GM12878 (cell line): Measurements from ENCODE around the gene PTX4. TPM values are rescaled to one million over a fixed set of nuclear protein-coding genes. Genes with fewer than 3 reads are reported as not detected.

Source experiments
- ATAC-seq: fragments of 200-7000 bp; cut with Tn5 transposase; 3 replicates; pipeline ENCODE4 v1.9.1; 2020; ENCODE audit warnings: mild to moderate bottlenecking, moderate library complexity
- BruUV-seq: library from RNA; stranded (reverse); fragments of 400-500 nt; replicated peaks from 2 replicates; lab custom pipeline; 2021; lab: Mats Ljungman, UMichigan
- CTCF ChIA-PET: fragments of 300-600 bp; sonication (Branson Sonifier 250); formaldehyde crosslinking; extraction: SDS; loops from one replicate; lab custom pipeline; 2021; ENCODE audit warnings: inconsistent platforms; lab: Yijun Ruan, JAX
- POLR2A ChIA-PET: fragments of 350-600 bp; formaldehyde crosslinking; extraction: SDS; loops from one replicate; lab custom pipeline; 2021; ENCODE audit warnings: inconsistent platforms; lab: Charles Lee
- RAD21 ChIA-PET: fragments of 300-600 bp; sonication (Branson Sonifier 250); formaldehyde crosslinking; loops from one replicate; lab custom pipeline; 2023; ENCODE audit warnings: antibody characterized with exemption; ENCODE audit not compliant: unreplicated experiment; lab: Charles Lee
- SMC1A ChIA-PET: fragments of 300-600 bp; sonication (Branson Sonifier 250); formaldehyde crosslinking; loops from one replicate; lab custom pipeline; 2023; ENCODE audit not compliant: unreplicated experiment, uncharacterized antibody; lab: Charles Lee
- DNase-seq: peaks from one replicate; pipeline ENCODE4 v3.0.0-alpha.2; 2011; ENCODE audit warnings: low read depth, low spot score
- FAIRE-seq: peaks from 3 replicates; lab custom pipeline; 2011; peaks lifted over from hg19 to GRCh38; lab: Jason Lieb, UNC
- H2AFZ ChIP-seq: 2 replicates; pipeline ENCODE4 v1.6.0; 2011; ENCODE audit warnings: low read depth, low read length, control low read depth; ENCODE audit not compliant: control insufficient read depth
- H3K27ac ChIP-seq: 2 replicates; pipeline ENCODE4 v1.5.1; 2011; ENCODE audit warnings: control low read depth; ENCODE audit not compliant: control insufficient read depth, insufficient read depth
- H3K27me3 ChIP-seq, 2 experiments: replicated peaks in 1 of 2; 2 replicates each; pipeline versions ENCODE4 v1.6.0 to v1.6.1; 2011; ENCODE audit warnings: low read length in 1 of 2; ENCODE audit not compliant: control insufficient read depth in 2 of 2, insufficient read depth in 2 of 2
- H3K36me3 ChIP-seq, 2 experiments: 2 replicates each; pipeline ENCODE4 v1.5.1; 2011; ENCODE audit warnings: low read length in 1 of 2; ENCODE audit not compliant: control insufficient read depth in 2 of 2, insufficient read depth in 2 of 2
- H3K4me1 ChIP-seq: 2 replicates; pipeline ENCODE4 v1.6.1; 2011; ENCODE audit warnings: mild to moderate bottlenecking, low read length, moderate library complexity, mixed read lengths; ENCODE audit not compliant: control insufficient read depth, insufficient read depth
- H3K4me2 ChIP-seq: 2 replicates; pipeline ENCODE4 v1.6.0; 2011; ENCODE audit warnings: control low read depth; ENCODE audit not compliant: control insufficient read depth, insufficient read depth
- H3K4me3 ChIP-seq: fragments of 200-600 bp; sonication (generic); 2 replicates; pipeline ENCODE4 v1.5.1; 2016
- H3K79me2 ChIP-seq: 2 replicates; pipeline ENCODE4 v1.6.0; 2011; ENCODE audit warnings: low read length; ENCODE audit not compliant: control insufficient read depth, insufficient read depth
- H3K9ac ChIP-seq: 2 replicates; pipeline ENCODE4 v1.8.0; 2011; ENCODE audit warnings: low read length, control low read depth, mixed read lengths; ENCODE audit not compliant: control insufficient read depth, insufficient read depth
- H3K9me3 ChIP-seq: replicated peaks from 3 replicates; pipeline ENCODE4 v1.5.1; 2011; ENCODE audit warnings: mild to moderate bottlenecking, low read length; ENCODE audit not compliant: control insufficient read depth, insufficient read depth
- H4K20me1 ChIP-seq: 2 replicates; pipeline ENCODE4 v1.6.0; 2011; ENCODE audit not compliant: control insufficient read depth, insufficient read depth
- BCL11A ChIP-seq: IDR thresholded peaks from 2 replicates; pipeline ENCODE4 v1.6.1; 2011; ENCODE audit warnings: low read depth, low read length
- CHD1 ChIP-seq: IDR thresholded peaks from 2 replicates; pipeline ENCODE4 v1.6.1; 2012; ENCODE audit warnings: low read depth, low read length, improper control_type of control experiment
- EZH2 ChIP-seq: IDR thresholded peaks from 2 replicates; pipeline ENCODE4 v1.6.1; 2012; ENCODE audit warnings: low read depth, mild to moderate bottlenecking, control low read depth, inconsistent platforms, low read length, borderline replicate concordance; ENCODE audit not compliant: control insufficient read depth
- HDAC6 ChIP-seq: fragments of 200-600 bp; sonication (generic); IDR thresholded peaks from one replicate; pipeline ENCODE4 v1.8.0; 2017; ENCODE audit warnings: antibody characterized with exemption; ENCODE audit not compliant: unreplicated experiment
- IRF3 ChIP-seq: fragments of 450-650 bp; IDR thresholded peaks from 2 replicates; pipeline ENCODE4 v1.6.1; 2014; ENCODE audit warnings: mild to moderate bottlenecking
- KDM1A ChIP-seq: fragments of 200-600 bp; sonication (generic); IDR thresholded peaks from 2 replicates; pipeline ENCODE4 v1.6.1; 2016; ENCODE audit warnings: borderline replicate concordance
- SMARCA5 ChIP-seq: fragments of 450-650 bp; IDR thresholded peaks from 2 replicates; pipeline ENCODE4 v1.6.1; 2017; ENCODE audit warnings: mild to moderate bottlenecking
- STAT1 ChIP-seq: fragments of 450-650 bp; conservative IDR thresholded peaks from 2 replicates; pipeline ENCODE4 v1.6.1; 2014; ENCODE audit warnings: antibody characterized with exemption, mild to moderate bottlenecking
- YY1 ChIP-seq: IDR thresholded peaks from 2 replicates; pipeline ENCODE4 v1.6.1; 2011; ENCODE audit warnings: low read depth, mild to moderate bottlenecking, low read length
- WGBS: methylation state at CpG from one replicate; pipeline ENCODE4 v1.1.6; 2016; ENCODE audit warnings: low lambda C conversion rate; ENCODE audit not compliant: insufficient replicate concordance, insufficient coverage; ENCODE audit errors: missing lambda C conversion rate; 5-methylcytosine and 5-hydroxymethylcytosine counted together
- in situ Hi-C: fragments of 300-500 bp; cut with MboI; formaldehyde crosslinking; loops from 9 replicates; pipeline ENCODE4 v1.14.3; 2018; ENCODE audit warnings: mixed read lengths
- intact Hi-C: fragments of 100-400 bp; cut with micrococcal nuclease; formaldehyde crosslinking; loops from one replicate; pipeline ENCODE4 v1.14.2; 2022; ENCODE audit not compliant: unreplicated experiment
- polyA plus RNA-seq, 11 experiments: library from polyadenylated mRNA; depleted of rRNA in 4 of 11; unstranded in 6 of 11; stranded (reverse) in 5 of 11; fragments of >200 nt; fragmentation: Nextera tagmentation in 4 of 11; fragmentation: Illumina TruSeq in 1 of 11; extraction: Ambion mirVana in 4 of 11; extraction: Trizol in 1 of 11; gene quantifications; 1 replicate in 1 of 11; 2 replicates in 10 of 11; pipeline versions ENCODE4 v1.2.1 to v1.2.3, GENCODE V29; 2011 to 2016; ENCODE audit warnings: inconsistent platforms in 2 of 11, missing spikeins in 2 of 11, low read depth in 1 of 11
- total RNA-seq, 4 experiments: library from RNA; depleted of rRNA in 3 of 4; stranded (reverse); fragments of >200 nt in 3 of 4; fragmentation: Illumina TruSeq in 1 of 4; extraction: Trizol in 1 of 4; gene quantifications; 2 replicates each; pipeline versions ENCODE4 v1.2.1 to v1.2.3, GENCODE V29; 2013 to 2021

Gene PTX4
- total and polyA plus RNA-seq, 10 of the 15 experiments (the other 5 are each of a cell fraction or from before 2014, with no cell fraction given): not detected

GRCh38 chr16:1459967-1460366 lies 28.8 kb downstream of the PTX4 start:
- no peak for FAIRE-seq
- peaks cover 10% of the 10 kb centered on the region for H3K4me1 ChIP-seq
- WGBS: 83% methylated on average over 9 of the region's 10 CpGs
- SMC1A ChIA-PET: no interaction called here
- no peak overlapping the region for H3K4me2 ChIP-seq
- in situ Hi-C loops (no loop called here), intact Hi-C loops (no loop called here)
- no peaks in the 10 kb centered on the region for H3K9me3 ChIP-seq
- POLR2A ChIA-PET: interaction anchor here (1.1 to 1.6 kb wide), 2 partner anchors 10 to 12 kb away, joined by 4 to 5 read pairs; no protein-coding TSS in a partner anchor
- ATAC-seq: no peak
- no peaks in the 10 kb centered on the region for H4K20me1 ChIP-seq
- no peaks in the 10 kb centered on the region for H3K79me2 ChIP-seq
- no peak for DNase-seq
- H3K9ac ChIP-seq: no peak overlapping the region
- H3K27ac ChIP-seq: no peak overlapping the region
- H2AFZ ChIP-seq: no peak overlapping the region
- no peaks in the 10 kb centered on the region for H3K27me3 ChIP-seq
- RAD21 ChIA-PET: interaction anchor here (1.5 kb wide), 1 partner anchor 96 kb away, joined by 3 read pairs; no protein-coding TSS in a partner anchor
- H3K4me3 ChIP-seq: no peak overlapping the region
- CTCF ChIA-PET: interaction anchor here (0.8 kb wide), 1 partner anchor 160 kb away, joined by 3 read pairs; no protein-coding TSS in a partner anchor
- no TSS peak for BruUV-seq
- peaks cover 0 to 12% of the 10 kb centered on the region in 2 experiments; a peak in 3 of 4 replicates for H3K36me3 ChIP-seq
- no peak for TF ChIP-seq SMARCA5
- TF ChIP-seq IRF3: no peak
- no peak for TF ChIP-seq CHD1
- no peak for TF ChIP-seq STAT1
- TF ChIP-seq KDM1A: no peak
- no peak for TF ChIP-seq HDAC6
- no peak for TF ChIP-seq EZH2
- TF ChIP-seq YY1: no peak
- TF ChIP-seq BCL11A: no peak
